ENCODE results near the gene NGDN. TPM values are rescaled to one million over a fixed set of nuclear protein-coding genes. Genes with fewer than 3 reads are reported as not detected.

NGDN gene
- total and polyA plus RNA-seq, 2 of the 8 experiments (the other 6 are each of a cell fraction or from before 2014, with no cell fraction given), result 39.8 to 48.8 TPM

GRCh38 chr14:23428686-23429495 is 40.6 kb upstream of the NGDN start:
- no peak overlapping the region for H4K91ac ChIP-seq (replicated peaks; ENCODE audit: insufficient read length, low read length)
- H3K56ac ChIP-seq (replicated peaks; ENCODE audit: insufficient read length, low read depth, low read length), result no peak overlapping the region
- peaks cover 0 to 4% (median under 1%) of the 10 kb centered on the region in 4 experiments; a peak in 1 of 7 replicates for H3K27me3 ChIP-seq (replicated peaks in 1 of 4; ENCODE audit: control insufficient read depth in 3 of 4, extremely low read depth in 1 of 4, insufficient read depth in 3 of 4, low read length in 3 of 4)
- H2AK5ac ChIP-seq (ENCODE audit: low read depth, low read length), result no peak overlapping the region
- no peak for DNase-seq (ENCODE audit: low read depth in 1 of 2, low spot score in 2 of 2)
- no peak overlapping the region for H3K4ac ChIP-seq (replicated peaks; ENCODE audit: insufficient read length, low read depth, low read length)
- no peak overlapping the region for H4K5ac ChIP-seq (ENCODE audit: insufficient read length, low read depth, low read length)
- H2BK5ac ChIP-seq (ENCODE audit: low read depth, low read length), result no peak overlapping the region
- H3K4me3 ChIP-seq (ENCODE audit: extremely low read depth in 1 of 4, insufficient read depth in 2 of 4, low read depth in 3 of 4, low read length in 4 of 4), result no peak overlapping the region
- H3K14ac ChIP-seq (ENCODE audit: insufficient read length), result no peak overlapping the region
- no peak overlapping the region for H3K4me2 ChIP-seq (ENCODE audit: insufficient read depth in 1 of 2, low read depth in 2 of 2, low read length in 2 of 2)
- no peak for FAIRE-seq
- H3K23me2 ChIP-seq (ENCODE audit: low read depth, low read length), result no peaks in the 10 kb centered on the region
- no peak overlapping the region for H3K23ac ChIP-seq (ENCODE audit: insufficient read length)
- H3K4me1 ChIP-seq (replicated peaks in 1 of 4; ENCODE audit: control insufficient read depth in 3 of 4, insufficient read depth in 4 of 4, low read length in 3 of 4), result peaks cover 0 to 4% (median 0%) of the 10 kb centered on the region in 4 experiments; a peak in 1 of 7 replicates
- H3K79me2 ChIP-seq (ENCODE audit: control insufficient read depth in 1 of 2, insufficient read depth in 2 of 2, low read length in 2 of 2), result no peaks in the 10 kb centered on the region
- no peak overlapping the region for H3K27ac ChIP-seq (ENCODE audit: low read depth, low read length)
- H4K20me1 ChIP-seq (replicated peaks in 1 of 2; ENCODE audit: control insufficient read depth in 1 of 2, insufficient read depth in 2 of 2, low read length in 2 of 2), result no peaks in the 10 kb centered on the region
- ChIA-PET POLR2A (ENCODE audit: partially characterized antibody) (interaction anchor here (0.6 to 1.4 kb wide), 2 partner anchors 11 to 1626 kb away, joined by 3 to 4 read pairs; no protein-coding TSS in a partner anchor), CTCF (ENCODE audit: partially characterized antibody) (interaction anchor here (1.4 kb wide), 1 partner anchor 49 kb away, joined by 3 read pairs; no protein-coding TSS in a partner anchor)
- no peak overlapping the region for H2BK120ac ChIP-seq (replicated peaks; ENCODE audit: low read depth, low read length)
- H3K9ac ChIP-seq (replicated peaks in 1 of 4; ENCODE audit: extremely low read depth in 1 of 4, low read depth in 3 of 4, low read length in 3 of 4), result no peak overlapping the region
- no peak overlapping the region for H4K8ac ChIP-seq (ENCODE audit: extremely low read depth, insufficient read depth, low read length)
- H3K79me1 ChIP-seq (ENCODE audit: low read depth, low read length), result peaks cover 3% of the 10 kb centered on the region
- H3K36me3 ChIP-seq (ENCODE audit: control insufficient read depth in 2 of 4, insufficient read depth in 4 of 4, low read length in 3 of 4), result no peaks in the 10 kb centered on the region
- WGBS, 2 experiments (ENCODE audit: extremely low coverage in 1 of 2, insufficient coverage in 1 of 2, insufficient read length in 1 of 2, insufficient replicate concordance in 2 of 2, low coverage in 1 of 2, low lambda C conversion rate in 2 of 2, missing lambda C conversion rate in 1 of 2), result 92% methylated on average over 13 of the region's 13 CpGs; no CpG with 5 or more reads in 1 of the 2 experiments
- H3K9me3 ChIP-seq (ENCODE audit: insufficient read depth in 2 of 2, low read depth in 1 of 2, low read length in 1 of 2), result no peaks in the 10 kb centered on the region; a peak in 1 of 4 replicates
- H2AFZ ChIP-seq (ENCODE audit: low read length), result no peak overlapping the region
- no peak overlapping the region for H2BK15ac ChIP-seq (ENCODE audit: low read length)
- no peak overlapping the region for H2BK20ac ChIP-seq (ENCODE audit: low read length)
- no peak overlapping the region for H3K18ac ChIP-seq (ENCODE audit: extremely low read depth, low read length)
- H2BK12ac ChIP-seq (ENCODE audit: low read depth, low read length), result no peak overlapping the region
- TF ChIP-seq CTBP2 (IDR thresholded peaks at IDR 0.05; ENCODE audit: borderline replicate concordance, insufficient read depth, insufficient read length, low read length) (no peak), KDM4A (IDR thresholded peaks at IDR 0.05; ENCODE audit: low read depth, low read length, severe bottlenecking) (no peak), CEBPB (IDR thresholded peaks at IDR 0.05; ENCODE audit: low read depth, low read length) (no peak), SP4 (IDR thresholded peaks at IDR 0.05; ENCODE audit: low read length) (no peak), GTF2F1 (IDR thresholded peaks at IDR 0.05; ENCODE audit: borderline replicate concordance, low read depth, low read length) (no peak), KDM1A (IDR thresholded peaks at IDR 0.05; ENCODE audit: borderline replicate concordance, low read length) (no peak), ATF2 (IDR thresholded peaks at IDR 0.05; ENCODE audit: low read length) (no peak), KDM5A (IDR thresholded peaks at IDR 0.05; ENCODE audit: low read length) (no peak), ASH2L (IDR thresholded peaks at IDR 0.05; ENCODE audit: low read length) (no peak), SIX5 (IDR thresholded peaks at IDR 0.05; ENCODE audit: low read depth, low read length) (no peak), SUZ12 (IDR thresholded peaks at IDR 0.05; ENCODE audit: low read length) (no peak)
